ENCODE results near the gene GPR158. TPM values are rescaled to one million over a fixed set of nuclear protein-coding genes. Genes with fewer than 3 reads are reported as not detected.
"Not testable (repeated sequence)": the region's sequence is repeated elsewhere in the genome, so short reads cannot be mapped to it uniquely, and the experiment has no call there.

GPR158 gene
- total RNA-seq, 1 donor from 2014 or later, result 0.10 TPM

GRCh38 chr10:25349520-25349919, 174.7 kb downstream of the GPR158 start:
- TF ChIP-seq CTCF (IDR thresholded peaks at IDR 0.05; ENCODE audit: unreplicated experiment), result no peak
- Mint-ChIP-seq H3K4me3 (ENCODE audit: low read depth) (no peak overlapping the region), H3K4me1 (ENCODE audit: low read depth) (no peaks in the 10 kb centered on the region), H3K36me3 (ENCODE audit: insufficient read depth) (no peaks in the 10 kb centered on the region), H3K27ac (no peak overlapping the region), H3K9me3 (ENCODE audit: low read depth) (no peaks in the 10 kb centered on the region), H3K27me3 (no peaks in the 10 kb centered on the region)
- DNase-seq (ENCODE audit: low spot score, unreplicated experiment), result no peak

- Mint-ChIP-seq H3K4me3 (ENCODE audit: low read depth) (no peak overlapping the region), H3K4me1 (ENCODE audit: low read depth) (no peaks in the 10 kb centered on the region), H3K27ac (no peak overlapping the region), H3K27me3 (no peaks in the 10 kb centered on the region), H3K36me3 (ENCODE audit: insufficient read depth) (peaks cover 5% of the 10 kb centered on the region), H3K9me3 (ENCODE audit: low read depth) (peaks cover 50% of the 10 kb centered on the region)
- TF ChIP-seq CTCF (IDR thresholded peaks at IDR 0.05; ENCODE audit: unreplicated experiment), result no peak
- no peak for DNase-seq (ENCODE audit: low spot score, unreplicated experiment)
These were observed 181.8 kb downstream of the GPR158 start for GRCh38 chr10:25356609-25357008.

- TF ChIP-seq CTCF (IDR thresholded peaks at IDR 0.05; ENCODE audit: unreplicated experiment), result no peak
- H3K4me1 Mint-ChIP-seq (ENCODE audit: low read depth), result no peaks in the 10 kb centered on the region
- H3K27me3 Mint-ChIP-seq, result no peaks in the 10 kb centered on the region
- DNase-seq (ENCODE audit: low spot score, unreplicated experiment), result no peak
- no peak overlapping the region for H3K27ac Mint-ChIP-seq
- H3K9me3 Mint-ChIP-seq (ENCODE audit: low read depth), result peaks cover 51% of the 10 kb centered on the region
- H3K4me3 Mint-ChIP-seq (ENCODE audit: low read depth), result no peak overlapping the region
- H3K36me3 Mint-ChIP-seq (ENCODE audit: insufficient read depth), result peaks cover 5% of the 10 kb centered on the region
These were observed 182.5 kb downstream of the GPR158 start for GRCh38 chr10:25357269-25357668.

GRCh38 chr10:25382029-25382810, 207.4 kb downstream of the GPR158 start:
- peaks cover 22% of the 10 kb centered on the region for H3K4me1 Mint-ChIP-seq (ENCODE audit: low read depth)
- H3K27me3 Mint-ChIP-seq, result no peaks in the 10 kb centered on the region
- no peak overlapping the region for H3K27ac Mint-ChIP-seq
- no peak overlapping the region for H3K4me3 Mint-ChIP-seq (ENCODE audit: low read depth)
- H3K9me3 Mint-ChIP-seq (ENCODE audit: low read depth), result peaks cover 10% of the 10 kb centered on the region
- no peaks in the 10 kb centered on the region for H3K36me3 Mint-ChIP-seq (ENCODE audit: insufficient read depth)
- DNase-seq (ENCODE audit: low spot score, unreplicated experiment), result no peak
- TF ChIP-seq CTCF (IDR thresholded peaks at IDR 0.05; ENCODE audit: unreplicated experiment), result no peak

GRCh38 chr10:25382901-25383300, 208.1 kb downstream of the GPR158 start:
- not testable (repeated sequence) for H3K9me3 Mint-ChIP-seq (ENCODE audit: low read depth); H3K4me3 Mint-ChIP-seq (ENCODE audit: low read depth); DNase-seq (ENCODE audit: low spot score, unreplicated experiment); H3K36me3 Mint-ChIP-seq (ENCODE audit: insufficient read depth); H3K27me3 Mint-ChIP-seq
- Mint-ChIP-seq H3K27ac (peak overlapping the region; percentile 9), H3K4me1 (ENCODE audit: low read depth) (peaks cover 22% of the 10 kb centered on the region)

- no peaks in the 10 kb centered on the region for H3K36me3 Mint-ChIP-seq (ENCODE audit: insufficient read depth)
- no peak for TF ChIP-seq CTCF (IDR thresholded peaks at IDR 0.05; ENCODE audit: unreplicated experiment)
- no peak overlapping the region for H3K4me3 Mint-ChIP-seq (ENCODE audit: low read depth)
- no peak overlapping the region for H3K27ac Mint-ChIP-seq
- no peak for DNase-seq (ENCODE audit: low spot score, unreplicated experiment)
- peaks cover 10% of the 10 kb centered on the region for H3K9me3 Mint-ChIP-seq (ENCODE audit: low read depth)
- H3K27me3 Mint-ChIP-seq, result no peaks in the 10 kb centered on the region
- peaks cover 22% of the 10 kb centered on the region for H3K4me1 Mint-ChIP-seq (ENCODE audit: low read depth)
These were observed 208.9 kb downstream of the GPR158 start for GRCh38 chr10:25383686-25384085.

Data from progenitor cell of endocrine pancreas (in vitro differentiated cells).